Cortex of kidney (tissue), 1 donor: Measurements from ENCODE around the gene USP17L22.
"Not testable (repeated sequence)": the region's sequence is repeated elsewhere in the genome, so short reads cannot be mapped to it uniquely, and the experiment has no call there.

ENCODE experiments used
- DNase-seq: peaks from one replicate; lab custom pipeline; 2025; lab: John Stamatoyannopoulos, UW

USP17L22 gene

DNA sequence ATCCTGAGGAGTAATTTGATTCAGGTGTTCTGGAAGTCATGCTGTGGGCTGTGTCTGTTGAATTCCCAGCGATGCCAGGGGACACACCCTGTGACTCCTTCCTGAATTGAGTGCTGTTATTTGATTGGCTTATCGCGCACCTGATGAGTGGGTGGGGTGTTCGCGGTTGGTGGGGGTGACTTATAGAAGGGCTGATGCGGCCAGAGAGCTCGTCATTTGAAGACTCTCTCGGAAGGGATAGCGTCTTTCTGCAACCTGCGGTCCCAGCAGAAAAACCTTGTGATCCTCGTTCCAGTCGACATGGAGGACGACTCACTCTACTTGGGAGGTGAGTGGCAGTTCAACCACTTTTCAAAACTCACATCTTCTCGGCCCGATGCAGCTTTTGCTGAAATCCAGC is at the start of gene USP17L22:
TSS of gene USP17L22 (plus strand) at position 301 of the 400 bp plus-strand sequence. CDS start at position 301, 0 bp downstream.
- not testable (repeated sequence) for DNase-seq

GRCh38 chr4:9219852-9220251 is 47.6 kb upstream of the USP17L22 start, which contains the start of gene USP17L12:
Gene USP17L12 (plus strand): TSS chr4:9220152. CDS start chr4:9220152, 0 bp downstream.
- DNase-seq = not testable (repeated sequence)

- not testable (repeated sequence) for DNase-seq
Observed at GRCh38 chr4:9224596-9224995, 42.8 kb upstream of the USP17L22 start, which contains the start of gene USP17L13. Gene USP17L13 (plus strand): TSS chr4:9224896. CDS start chr4:9224896, 0 bp downstream.

DNA sequence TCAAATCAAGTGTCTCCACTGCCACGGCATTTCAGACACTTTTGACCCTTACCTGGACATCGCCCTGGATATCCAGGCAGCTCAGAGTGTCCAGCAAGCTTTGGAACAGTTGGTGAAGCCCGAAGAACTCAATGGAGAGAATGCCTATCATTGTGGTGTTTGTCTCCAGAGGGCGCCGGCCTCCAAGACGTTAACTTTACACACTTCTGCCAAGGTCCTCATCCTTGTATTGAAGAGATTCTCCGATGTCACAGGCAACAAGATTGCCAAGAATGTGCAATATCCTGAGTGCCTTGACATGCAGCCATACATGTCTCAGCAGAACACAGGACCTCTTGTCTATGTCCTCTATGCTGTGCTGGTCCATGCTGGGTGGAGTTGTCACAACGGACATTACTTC is 37.2 kb upstream of the USP17L22 start:
- not testable (repeated sequence) for DNase-seq

GRCh38 chr4:9234085-9234484 is 33.3 kb upstream of the USP17L22 start, which contains the start of gene USP17L15:
Gene USP17L15 (plus strand): TSS chr4:9234385. CDS start chr4:9234385, 0 bp downstream.
- not testable (repeated sequence) for DNase-seq

DNA sequence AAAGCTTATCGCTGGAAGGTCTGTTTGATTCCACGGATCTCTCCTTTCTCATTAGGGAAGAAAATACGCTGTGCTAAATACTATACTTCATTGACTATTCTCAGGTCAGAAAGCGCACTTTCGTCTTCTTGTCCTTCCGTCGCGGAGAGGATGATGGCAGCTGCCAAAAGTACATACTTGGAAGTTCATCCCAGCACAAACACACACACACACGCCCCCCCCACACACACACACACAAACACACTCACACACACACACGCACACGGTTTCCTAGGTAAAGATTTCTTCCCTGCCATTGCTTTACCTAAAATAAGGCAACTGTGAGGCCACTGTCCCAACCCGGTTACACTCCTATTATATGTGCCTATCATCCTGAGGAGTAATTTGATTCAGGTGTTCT is 29.0 kb upstream of the USP17L22 start:
- DNase-seq = not testable (repeated sequence)

DNA sequence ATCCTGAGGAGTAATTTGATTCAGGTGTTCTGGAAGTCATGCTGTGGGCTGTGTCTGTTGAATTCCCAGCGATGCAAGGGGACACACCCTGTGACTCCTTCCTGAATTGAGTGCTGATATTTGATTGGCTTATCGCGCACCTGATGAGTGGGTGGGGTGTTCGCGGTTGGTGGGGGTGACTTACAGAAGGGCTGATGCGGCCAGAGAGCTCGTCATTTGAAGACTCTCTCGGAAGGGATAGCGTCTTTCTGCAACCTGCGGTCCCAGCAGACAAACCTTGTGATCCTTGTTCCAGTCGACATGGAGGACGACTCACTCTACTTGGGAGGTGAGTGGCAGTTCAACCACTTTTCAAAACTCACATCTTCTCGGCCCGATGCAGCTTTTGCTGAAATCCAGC is 23.8 kb upstream of the USP17L22 start, which contains the start of gene USP17L17:
TSS of gene USP17L17 (plus strand) at position 301 of the 400 bp plus-strand sequence. CDS start at position 301, 0 bp downstream.
- DNase-seq = not testable (repeated sequence)

- DNase-seq = not testable (repeated sequence)
Observed at GRCh38 chr4:9247953-9248680, 19.3 kb upstream of the USP17L22 start, which contains the start of gene USP17L18. Gene USP17L18 (plus strand): TSS chr4:9248630. CDS start chr4:9248630, 0 bp downstream.

DNA sequence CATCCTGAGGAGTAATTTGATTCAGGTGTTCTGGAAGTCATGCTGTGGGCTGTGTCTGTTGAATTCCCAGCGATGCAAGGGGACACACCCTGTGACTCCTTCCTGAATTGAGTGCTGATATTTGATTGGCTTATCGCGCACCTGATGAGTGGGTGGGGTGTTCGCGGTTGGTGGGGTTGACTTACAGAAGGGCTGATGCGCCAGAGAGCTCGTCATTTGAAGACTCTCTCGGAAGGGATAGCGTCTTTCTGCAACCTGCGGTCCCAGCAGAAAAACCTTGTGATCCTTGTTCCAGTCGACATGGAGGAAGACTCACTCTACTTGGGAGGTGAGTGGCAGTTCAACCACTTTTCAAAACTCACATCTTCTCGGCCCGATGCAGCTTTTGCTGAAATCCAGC is 14.3 kb upstream of the USP17L22 start, which contains the start of gene USP17L19:
TSS of gene USP17L19 (plus strand) at position 301 of the 400 bp plus-strand sequence. CDS start at position 301, 0 bp downstream.
- DNase-seq = not testable (repeated sequence)

- not testable (repeated sequence) for DNase-seq
Observed at GRCh38 chr4:9257824-9258223, 9.6 kb upstream of the USP17L22 start, which contains the start of gene USP17L20. Gene USP17L20 (plus strand): TSS chr4:9258124. CDS start chr4:9258124, 0 bp downstream.

GRCh38 chr4:9262572-9262971 is 4.8 kb upstream of the USP17L22 start, which contains the start of gene USP17L21:
Gene USP17L21 (plus strand): TSS chr4:9262872. CDS start chr4:9262872, 0 bp downstream.
- not testable (repeated sequence) for DNase-seq

GRCh38 chr4:9271719-9272118 is 4.3 kb downstream of the USP17L22 start:
- not testable (repeated sequence) for DNase-seq
